Pancreas (tissue), 10 donors: Measurements from ENCODE around the gene SNRPA. TPM values are rescaled to one million over a fixed set of nuclear protein-coding genes. Genes with fewer than 3 reads are reported as not detected.

Source experiments
- ATAC-seq, 4 donors: fragments of 200-7000 bp; cut with Tn5 transposase; one replicate each; pipeline versions ENCODE4 v1.8.0 to v1.9.1; 2020; ENCODE audit warnings: mild to moderate bottlenecking in 4 of 4, moderate library complexity in 4 of 4
- DNase-seq, 6 donors: peaks; one replicate each; pipeline ENCODE4 v3.0.0-alpha.2; 2020
- FAIRE-seq: peaks from 2 replicates; lab custom pipeline; 2012; peaks lifted over from hg19 to GRCh38; lab: Jason Lieb, UNC
- H3K27ac ChIP-seq, 4 donors: fragments of 200-600 bp; sonication (generic); 1 replicate in 3 of 4; 2 replicates in 1 of 4; pipeline versions ENCODE4 v1.5.0 to v1.8.0; 2020
- H3K27me3 ChIP-seq, 4 donors: fragments of 200-600 bp; one replicate each; pipeline ENCODE4 v1.8.0; 2021
- H3K36me3 ChIP-seq, 3 donors: fragments of 200-600 bp; sonication (generic) in 1 of 3; one replicate each; pipeline versions ENCODE4 v1.5.0 to v1.8.0; 2020 to 2021
- H3K4me1 ChIP-seq, 3 donors: fragments of 200-600 bp; one replicate each; pipeline ENCODE4 v1.8.0; 2021
- H3K4me3 ChIP-seq, 4 donors: fragments of 200-600 bp; sonication (generic) in 2 of 4; one replicate each; pipeline versions ENCODE4 v1.5.0 to v1.8.0; 2020 to 2021
- H3K9me3 ChIP-seq, 4 donors: fragments of 200-600 bp; one replicate each; pipeline ENCODE4 v1.8.0; 2021
- WGBS, 2 donors: extraction: QIAGEN DNeasy Blood & Tissue Kit; methylation state at CpG; one replicate each; pipeline ENCODE4 v1.1.7; 2013; 5-methylcytosine and 5-hydroxymethylcytosine counted together
- intact Hi-C, 3 donors: fragments of 100-400 bp; cut with DNase I; formaldehyde crosslinking; loops; one replicate each; pipeline versions ENCODE4 v1.11.1 to v1.14.2; 2022
- polyA plus RNA-seq, 2 donors: library from polyadenylated mRNA; stranded (reverse); fragments of 200-250 nt; gene quantifications; one replicate each; pipeline ENCODE4 v1.2.3, GENCODE V29; 2013
- total RNA-seq, 6 donors: library from RNA; stranded (reverse); fragmentation: NEBNext Ultra II Directional in 4 of 6; extraction: Animal tissue kit (Norgen Biotek cat#: 25700) in 4 of 6; gene quantifications; one replicate each; pipeline versions ENCODE4 v1.2.1 to v1.2.4, GENCODE V29; 2021 to 2023
- TF ChIP-seq, protein P1 (sequence below), 4 donors: fragments of 200-600 bp; sonication (generic) in 3 of 4; IDR thresholded peaks; one replicate each; pipeline versions ENCODE4 v1.5.0 to v1.8.0; 2021; ENCODE audit warnings: antibody characterized with exemption in 4 of 4
- donor health status: healthy with polysubstance abuse.
- donor health status: DM: no; HTN: no; CAD: no; lungs with moderate emphysema.
- donor health status: DM: no; HTN: no; CAD: no.
- donor health status: control.
- donor health status: control.
- donor health status: Bipolar disorder and iron deficiency.
- donor health status: DM: yes; HTN: yes; CAD: no.
- donor health status: DM: no; HTN: no; CAD: no.
- donor health status: DM: no; HTN: no; CAD: no.
- donor health status: DM: yes; HTN: yes; CAD: no.

Gene SNRPA
- total and polyA plus RNA-seq, 8 donors, result 18.9 to 33.0 (median 26.3) TPM

DNA sequence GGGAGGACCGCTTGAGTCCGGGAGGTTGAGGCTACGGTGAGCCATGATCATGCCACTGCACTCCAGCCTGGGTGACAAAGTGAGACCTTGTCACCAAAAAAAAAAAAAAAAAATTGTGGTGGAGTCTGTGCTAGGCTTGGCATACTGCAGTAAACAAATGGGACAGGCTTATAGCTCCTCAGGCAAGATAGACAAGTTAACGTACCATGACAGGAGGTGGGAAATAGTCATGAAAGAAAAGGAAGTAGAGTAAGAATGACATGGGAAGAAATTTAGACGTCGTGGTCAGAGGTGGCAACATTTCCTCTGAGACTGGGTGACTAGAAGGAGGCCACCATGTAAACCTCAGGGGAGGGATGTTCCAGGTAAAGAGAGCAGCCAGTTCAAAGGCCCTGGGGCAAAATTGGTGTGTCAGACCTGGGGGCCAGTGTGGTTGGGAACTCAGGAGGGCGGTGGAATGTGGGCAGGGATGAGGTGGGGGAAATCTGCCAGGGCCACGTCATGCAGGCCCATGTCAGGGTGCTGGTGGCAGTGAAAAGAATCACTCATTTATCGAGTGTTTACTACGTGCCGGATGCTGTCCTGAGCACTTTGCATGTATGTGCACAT, 5.6 kb downstream of the SNRPA start:
- no peak overlapping the region for H3K4me3 ChIP-seq
- ATAC-seq (no peak), FAIRE-seq (no peak), DNase-seq (no peak)
- WGBS, 2 donors, result 77 to 88% methylated on average over 10 to 11 of the region's 11 CpGs
- peaks cover 0 to 34% (median 7%) of the 10 kb centered on the region in 3 donors for H3K4me1 ChIP-seq
- no peaks in the 10 kb centered on the region for H3K27me3 ChIP-seq
- intact Hi-C loops, result no loop called here
- peaks cover 4 to 47% (median 18%) of the 10 kb centered on the region in 3 donors for H3K36me3 ChIP-seq
- H3K9me3 ChIP-seq, result no peaks in the 10 kb centered on the region
- H3K27ac ChIP-seq, result no peak overlapping the region
- TF ChIP-seq, protein P1, sequence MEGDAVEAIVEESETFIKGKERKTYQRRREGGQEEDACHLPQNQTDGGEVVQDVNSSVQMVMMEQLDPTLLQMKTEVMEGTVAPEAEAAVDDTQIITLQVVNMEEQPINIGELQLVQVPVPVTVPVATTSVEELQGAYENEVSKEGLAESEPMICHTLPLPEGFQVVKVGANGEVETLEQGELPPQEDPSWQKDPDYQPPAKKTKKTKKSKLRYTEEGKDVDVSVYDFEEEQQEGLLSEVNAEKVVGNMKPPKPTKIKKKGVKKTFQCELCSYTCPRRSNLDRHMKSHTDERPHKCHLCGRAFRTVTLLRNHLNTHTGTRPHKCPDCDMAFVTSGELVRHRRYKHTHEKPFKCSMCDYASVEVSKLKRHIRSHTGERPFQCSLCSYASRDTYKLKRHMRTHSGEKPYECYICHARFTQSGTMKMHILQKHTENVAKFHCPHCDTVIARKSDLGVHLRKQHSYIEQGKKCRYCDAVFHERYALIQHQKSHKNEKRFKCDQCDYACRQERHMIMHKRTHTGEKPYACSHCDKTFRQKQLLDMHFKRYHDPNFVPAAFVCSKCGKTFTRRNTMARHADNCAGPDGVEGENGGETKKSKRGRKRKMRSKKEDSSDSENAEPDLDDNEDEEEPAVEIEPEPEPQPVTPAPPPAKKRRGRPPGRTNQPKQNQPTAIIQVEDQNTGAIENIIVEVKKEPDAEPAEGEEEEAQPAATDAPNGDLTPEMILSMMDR (IDR thresholded peaks at IDR 0.05), result no peak

- TF ChIP-seq, protein P1 (IDR thresholded peaks at IDR 0.05), result no peak
- H3K27ac ChIP-seq, result no peak overlapping the region
- H3K4me3 ChIP-seq, result no peak overlapping the region
- intact Hi-C loops, result no loop called here
- no peaks in the 10 kb centered on the region for H3K9me3 ChIP-seq
- ATAC-seq, result no peak
- peaks cover 0 to 25% (median 7%) of the 10 kb centered on the region in 3 donors for H3K4me1 ChIP-seq
- DNase-seq, result no peak
- H3K27me3 ChIP-seq, result no peaks in the 10 kb centered on the region
- H3K36me3 ChIP-seq, result peaks cover 15 to 66% (median 36%) of the 10 kb centered on the region in 3 donors
- FAIRE-seq, result no peak
- 96 to 97% methylated on average over 3 of the region's 3 CpGs for WGBS, 2 donors
Measured at GRCh38 chr19:40758491-40758890, 7.5 kb downstream of the SNRPA start.

- H3K4me3 ChIP-seq, result no peak overlapping the region
- TF ChIP-seq, protein P1 (IDR thresholded peaks at IDR 0.05), result no peak
- peaks cover 16 to 75% (median 44%) of the 10 kb centered on the region in 3 donors for H3K36me3 ChIP-seq
- no peaks in the 10 kb centered on the region for H3K9me3 ChIP-seq
- peaks cover 0 to 16% (median 7%) of the 10 kb centered on the region in 3 donors for H3K4me1 ChIP-seq
- intact Hi-C loops, result no loop called here
- no peak for FAIRE-seq
- H3K27me3 ChIP-seq, result no peaks in the 10 kb centered on the region
- no peak for ATAC-seq
- 92 to 95% methylated on average over 13 of the region's 13 CpGs for WGBS, 2 donors
- no peak overlapping the region for H3K27ac ChIP-seq
- peak in 1 of 6 donors; percentile 61 for DNase-seq
Measured at GRCh38 chr19:40759352-40759751, 8.3 kb downstream of the SNRPA start.

DNA sequence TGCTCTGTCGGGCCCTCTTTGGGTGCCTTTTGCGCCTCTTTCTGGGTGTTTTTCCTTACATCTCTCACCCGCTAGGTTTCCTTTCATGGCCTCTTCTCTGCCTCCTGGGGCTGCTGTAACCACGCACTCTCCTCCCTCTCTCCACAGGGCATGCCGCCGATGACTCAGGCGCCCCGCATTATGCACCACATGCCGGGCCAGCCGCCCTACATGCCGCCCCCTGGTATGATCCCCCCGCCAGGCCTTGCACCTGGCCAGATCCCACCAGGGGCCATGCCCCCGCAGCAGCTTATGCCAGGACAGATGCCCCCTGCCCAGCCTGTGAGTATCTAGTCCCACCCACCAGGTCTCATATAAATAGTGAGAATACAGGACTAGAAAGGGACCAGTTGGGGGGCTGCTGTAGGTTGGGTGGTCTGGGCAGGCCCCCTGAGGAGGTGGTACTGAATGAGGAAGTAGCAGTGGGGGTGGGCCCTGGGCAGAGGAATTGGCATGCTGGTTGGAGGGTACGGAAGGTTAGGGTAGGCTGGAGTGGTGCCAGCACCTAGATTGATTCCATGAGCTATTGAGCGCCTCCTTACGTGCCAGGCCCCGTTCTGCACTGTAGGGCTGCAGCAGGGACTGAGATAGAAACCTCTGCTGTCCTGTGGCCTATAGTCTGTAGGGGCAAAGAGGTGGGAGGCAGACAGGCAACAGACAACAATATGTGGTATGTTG, 11.9 kb downstream of the SNRPA start:
- TF ChIP-seq, protein P1 (IDR thresholded peaks at IDR 0.05), result no peak
- peaks cover 16 to 78% (median 54%) of the 10 kb centered on the region in 3 donors for H3K36me3 ChIP-seq
- H3K4me1 ChIP-seq, result no peaks in the 10 kb centered on the region
- no peak for FAIRE-seq
- intact Hi-C loops, result no loop called here
- 91 to 95% methylated on average over 17 of the region's 17 CpGs for WGBS, 2 donors
- no peaks in the 10 kb centered on the region for H3K27me3 ChIP-seq
- no peaks in the 10 kb centered on the region for H3K9me3 ChIP-seq
- peak in 1 of 6 donors; percentile 50 for DNase-seq
- no peak overlapping the region for H3K4me3 ChIP-seq
- H3K27ac ChIP-seq, result no peak overlapping the region
- no peak for ATAC-seq

- intact Hi-C loops, result no loop called here
- peaks cover 16 to 72% (median 54%) of the 10 kb centered on the region in 3 donors for H3K36me3 ChIP-seq
- H3K4me3 ChIP-seq, result no peak overlapping the region
- TF ChIP-seq, protein P1 (IDR thresholded peaks at IDR 0.05), result no peak
- H3K9me3 ChIP-seq, result no peaks in the 10 kb centered on the region
- ATAC-seq, result no peak
- H3K27ac ChIP-seq, result no peak overlapping the region
- H3K4me1 ChIP-seq, result no peaks in the 10 kb centered on the region
- no peak for DNase-seq
- 92 to 94% methylated on average over 7 of the region's 7 CpGs for WGBS, 2 donors
- H3K27me3 ChIP-seq, result no peaks in the 10 kb centered on the region
- no peak for FAIRE-seq
Measured at GRCh38 chr19:40763526-40763925, 12.5 kb downstream of the SNRPA start.
